ENCODE data around the gene YY1AP1. TPM values are rescaled to one million over a fixed set of nuclear protein-coding genes. Genes with fewer than 3 reads are reported as not detected.
A peak's percentile ranks its signal among the peaks of the same experiment; 100 is the strongest.
"Not testable (repeated sequence)": the region's sequence is repeated elsewhere in the genome, so short reads cannot be mapped to it uniquely, and the experiment has no call there.

The YY1AP1 gene
- total and polyA plus RNA-seq, 7 donors = 21.6 to 195 (median 54.3) TPM

- TF ChIP-seq POLR2AphosphoS5 (IDR thresholded peaks at IDR 0.05) (no peak), EP300 (IDR thresholded peaks at IDR 0.05) (no peak)
- 30 to 46% methylated on average over 4 of the region's 4 CpGs for WGBS, 2 donors
- no peak overlapping the region for H3K27ac ChIP-seq
- intact Hi-C loops (cut with DNase I) = loop anchor here (10.0 kb wide), 1 partner anchor 160 kb away; the partner anchor contains the start of genes GON4L and SYT11
- H3K4me1 ChIP-seq = peaks cover 0 to 19% (median 12%) of the 10 kb centered on the region in 4 donors
- H3K9me3 ChIP-seq = no peaks in the 10 kb centered on the region
- no peak overlapping the region for H3K4me3 ChIP-seq
- no peaks in the 10 kb centered on the region for H3K27me3 ChIP-seq
- DNase-seq = no peak
- peaks cover 0 to 9% (median 0%) of the 10 kb centered on the region in 4 donors for H3K36me3 ChIP-seq
These were observed 6.5 kb upstream of the YY1AP1 start for GRCh38 chr1:155695072-155695471.

GRCh38 chr1:155694167-155694566 lies 5.6 kb upstream of the YY1AP1 start:
- no peak for DNase-seq
- Histone ChIP-seq H3K4me1 (peaks cover 0 to 27% (median 19%) of the 10 kb centered on the region in 4 donors), H3K36me3 (peaks cover 0 to 9% (median 0%) of the 10 kb centered on the region in 4 donors), H3K4me3 (no peak overlapping the region), H3K27me3 (no peaks in the 10 kb centered on the region), H3K9me3 (no peaks in the 10 kb centered on the region), H3K27ac (no peak overlapping the region)
- 92% methylated on average over 7 of the region's 7 CpGs for WGBS, 2 donors
- intact Hi-C loops (cut with DNase I) = loop anchor here (10.0 kb wide), 1 partner anchor 161 kb away; the partner anchor contains the start of genes GON4L and SYT11
- no peak for TF ChIP-seq CTCF (IDR thresholded peaks at IDR 0.05)
- no peak for TF ChIP-seq EP300 (IDR thresholded peaks at IDR 0.05)
- TF ChIP-seq POLR2AphosphoS5 (IDR thresholded peaks at IDR 0.05) = no peak
- no peak for TF ChIP-seq POLR2A (IDR thresholded peaks at IDR 0.05)

- TF ChIP-seq CTCF (IDR thresholded peaks at IDR 0.05) = no peak
- TF ChIP-seq POLR2AphosphoS5 (IDR thresholded peaks at IDR 0.05) = no peak
- TF ChIP-seq POLR2A (IDR thresholded peaks at IDR 0.05) = no peak
- TF ChIP-seq EP300 (IDR thresholded peaks at IDR 0.05) = no peak
- peaks cover 0 to 27% (median 19%) of the 10 kb centered on the region in 4 donors for H3K4me1 ChIP-seq
- peaks cover 0 to 9% (median 0%) of the 10 kb centered on the region in 4 donors for H3K36me3 ChIP-seq
- no peaks in the 10 kb centered on the region for H3K9me3 ChIP-seq
- intact Hi-C loops (cut with DNase I) = loop anchor here (10.0 kb wide), 1 partner anchor 163 kb away; the partner anchor contains the start of genes GON4L and SYT11
- 96 to 98% methylated on average over 8 of the region's 8 CpGs for WGBS, 2 donors
- H3K4me3 ChIP-seq = no peak overlapping the region
- H3K27me3 ChIP-seq = no peaks in the 10 kb centered on the region
- H3K27ac ChIP-seq = no peak overlapping the region
- DNase-seq = no peak
These were observed 3.5 kb upstream of the YY1AP1 start for GRCh38 chr1:155691992-155692528.

- Histone ChIP-seq H3K27ac (peak within 1 kb of the TSS; percentile 95 to 99 (median 96)), H3K4me1 (peaks cover 0 to 45% (median 39%) of the 10 kb centered on the region in 4 donors), H3K4me3 (peak within 1 kb of the TSS; percentile 88 to 100 (median 96))
- H3K27me3 ChIP-seq, DNase-seq, H3K36me3 ChIP-seq, H3K9me3 ChIP-seq: not testable (repeated sequence)
- TF ChIP-seq POLR2AphosphoS5 (IDR thresholded peaks at IDR 0.05) = peak in 2 of 4 donors; percentile 27 to 30
- intact Hi-C loops (cut with DNase I) = loop anchor here (2.0 kb wide), 1 partner anchor 56 kb away; no protein-coding TSS in a partner anchor
- WGBS, 2 donors = 0% methylated on average over 28 of the region's 28 CpGs
These were observed 570 bp upstream of the YY1AP1 start, which contains the start of gene DAP3 for GRCh38 chr1:155689081-155689607. Gene DAP3, plus strand, starts transcription at chr1:155689091. Its CDS starts 20,689 bp downstream, at chr1:155709780.

GRCh38 chr1:155687705-155688323 lies 760 bp downstream of the YY1AP1 start:
- WGBS, 2 donors = 0 to 1% methylated on average over 28 of the region's 35 CpGs
- intact Hi-C loops (cut with DNase I) = loop anchor here (2.0 kb wide), 1 partner anchor 57 kb away; no protein-coding TSS in a partner anchor
- H3K36me3 ChIP-seq, H3K27me3 ChIP-seq, DNase-seq, H3K9me3 ChIP-seq: not testable (repeated sequence)
- Histone ChIP-seq H3K4me1 (peaks cover 0 to 58% (median 46%) of the 10 kb centered on the region in 4 donors), H3K27ac (peak overlapping the region; percentile 95 to 99 (median 96)), H3K4me3 (peak overlapping the region; percentile 88 to 100 (median 96))

GRCh38 chr1:155681776-155682175 lies 6.8 kb downstream of the YY1AP1 start:
- H3K27ac ChIP-seq = peak overlapping the region in 1 of 4 donors; percentile 1
- H3K4me1 ChIP-seq = peaks cover 0 to 53% (median 43%) of the 10 kb centered on the region in 4 donors
- no peak overlapping the region for H3K4me3 ChIP-seq
- no peak for TF ChIP-seq EP300 (IDR thresholded peaks at IDR 0.05)
- TF ChIP-seq POLR2A (IDR thresholded peaks at IDR 0.05) = no peak
- TF ChIP-seq CTCF (IDR thresholded peaks at IDR 0.05) = no peak
- peak in 2 of 4 donors; percentile 14 to 35 for TF ChIP-seq POLR2AphosphoS5 (IDR thresholded peaks at IDR 0.05)
- intact Hi-C loops (cut with DNase I) = no loop called here
- no peaks in the 10 kb centered on the region for H3K27me3 ChIP-seq
- H3K36me3 ChIP-seq = peaks cover 2 to 34% (median 25%) of the 10 kb centered on the region in 4 donors
- H3K9me3 ChIP-seq = no peaks in the 10 kb centered on the region
- no peak for DNase-seq
- whole genome bisulfite sequencing, 2 donors = 95 to 99% methylated on average over 2 of the region's 2 CpGs
